ENCODE data around the gene LILRA2. TPM values are rescaled to one million over a fixed set of nuclear protein-coding genes. Genes with fewer than 3 reads are reported as not detected.
"Not testable (repeated sequence)": the region's sequence is repeated elsewhere in the genome, so short reads cannot be mapped to it uniquely, and the experiment has no call there.

LILRA2 gene
- total RNA-seq, 1 experiment from 2014 or later = not detected

- DNase-seq (ENCODE audit: low spot score) = no peak
Measured at GRCh38 chr19:54609356-54609791, 35.8 kb downstream of the LILRA2 start.

GRCh38 chr19:54612428-54612827 is 38.8 kb downstream of the LILRA2 start:
- no peak for DNase-seq (ENCODE audit: low spot score)

GRCh38 chr19:54614726-54615125 is 41.1 kb downstream of the LILRA2 start:
- no peak for DNase-seq (ENCODE audit: low spot score)

GRCh38 chr19:54616057-54616456 is 42.5 kb downstream of the LILRA2 start:
- DNase-seq (ENCODE audit: low spot score) = no peak

- no peak for DNase-seq (ENCODE audit: low spot score)
Measured at GRCh38 chr19:54616821-54617560, 43.4 kb downstream of the LILRA2 start.

GRCh38 chr19:54620464-54620863 is 46.9 kb downstream of the LILRA2 start:
- no peak for DNase-seq (ENCODE audit: low spot score)

- no peak for DNase-seq (ENCODE audit: low spot score)
Measured at GRCh38 chr19:54622431-54622830, 48.8 kb downstream of the LILRA2 start.

GRCh38 chr19:54624234-54624633 is 50.6 kb downstream of the LILRA2 start:
- not testable (repeated sequence) for DNase-seq (ENCODE audit: low spot score)

GRCh38 chr19:54624934-54625730 is 51.5 kb downstream of the LILRA2 start:
- not testable (repeated sequence) for DNase-seq (ENCODE audit: low spot score)

- DNase-seq (ENCODE audit: low spot score) = no peak
Measured at GRCh38 chr19:54626757-54627156, 53.2 kb downstream of the LILRA2 start.

- DNase-seq (ENCODE audit: low spot score) = not testable (repeated sequence)
Measured at GRCh38 chr19:54627912-54628311, 54.3 kb downstream of the LILRA2 start.

- not testable (repeated sequence) for DNase-seq (ENCODE audit: low spot score)
Measured at GRCh38 chr19:54630262-54630661, 56.7 kb downstream of the LILRA2 start, which contains the start of gene LILRB1. Gene LILRB1 (plus strand): TSS chr19:54630484. CDS start chr19:54631074, 590 bp downstream.

- DNase-seq (ENCODE audit: low spot score) = no peak
Measured at GRCh38 chr19:54630782-54631181, 57.2 kb downstream of the LILRA2 start.

- not testable (repeated sequence) for DNase-seq (ENCODE audit: low spot score)
Measured at GRCh38 chr19:54631489-54632337, 58.1 kb downstream of the LILRA2 start.

GRCh38 chr19:54632517-54632916 is 58.9 kb downstream of the LILRA2 start:
- not testable (repeated sequence) for DNase-seq (ENCODE audit: low spot score)

GRCh38 chr19:54633401-54633800 is 59.8 kb downstream of the LILRA2 start:
- DNase-seq (ENCODE audit: low spot score) = no peak

GRCh38 chr19:54636081-54636480 is 62.5 kb downstream of the LILRA2 start:
- DNase-seq (ENCODE audit: low spot score) = not testable (repeated sequence)

GRCh38 chr19:54638683-54639082 is 65.1 kb downstream of the LILRA2 start:
- no peak for DNase-seq (ENCODE audit: low spot score)
